HuH-7 (cell line): Measurements from ENCODE around the gene HTRA2.

Experiments used
- DNase-seq: peaks from one replicate; pipeline ENCODE4 v3.0.0; 2011; ENCODE audit warnings: low spot score

Gene HTRA2

GRCh38 chr2:74500578-74500946 is 29.2 kb upstream of the HTRA2 start:
- no peak for DNase-seq

GRCh38 chr2:74501335-74502071 is 28.2 kb upstream of the HTRA2 start:
- no peak for DNase-seq

GRCh38 chr2:74502147-74502719 is 27.5 kb upstream of the HTRA2 start:
- DNase-seq, result peak; percentile 91

- DNase-seq, result peak; percentile 59
Observed at GRCh38 chr2:74502720-74503505, 26.8 kb upstream of the HTRA2 start.

GRCh38 chr2:74503506-74504475 is 25.9 kb upstream of the HTRA2 start:
- DNase-seq, result no peak

- DNase-seq, result no peak
Observed at GRCh38 chr2:74504591-74504990, 25.1 kb upstream of the HTRA2 start.

- DNase-seq, result no peak
Observed at GRCh38 chr2:74505448-74506246, 24.1 kb upstream of the HTRA2 start.

GRCh38 chr2:74507145-74507925 is 22.4 kb upstream of the HTRA2 start, which contains the start of gene PCGF1:
Gene PCGF1, minus strand, starts transcription at chr2:74507695. Its CDS starts 27 bp downstream, at chr2:74507668.
- DNase-seq, result peak; percentile 93

- DNase-seq, result no peak
Observed at GRCh38 chr2:74507926-74508520, 21.7 kb upstream of the HTRA2 start.

- DNase-seq, result no peak
Observed at GRCh38 chr2:74510272-74510671, 19.5 kb upstream of the HTRA2 start.

GRCh38 chr2:74511104-74511989 is 18.4 kb upstream of the HTRA2 start:
- no peak for DNase-seq

GRCh38 chr2:74512744-74513604 is 16.8 kb upstream of the HTRA2 start:
- DNase-seq, result no peak

- no peak for DNase-seq
Observed at GRCh38 chr2:74513605-74514367, 15.9 kb upstream of the HTRA2 start.

- no peak for DNase-seq
Observed at GRCh38 chr2:74514368-74515270, 15.1 kb upstream of the HTRA2 start, which contains the start of gene TLX2. Gene TLX2, plus strand, starts transcription at chr2:74514450. Its CDS starts 357 bp downstream, at chr2:74514807.

GRCh38 chr2:74515271-74515980 is 14.3 kb upstream of the HTRA2 start:
- no peak for DNase-seq
